ENCODE results near the gene SMIM9.
"Not testable (repeated sequence)": the region's sequence is repeated elsewhere in the genome, so short reads cannot be mapped to it uniquely, and the experiment has no call there.

- not testable (repeated sequence) for TF ChIP-seq CTCF, EZH2phosphoT487 (IDR thresholded peaks at IDR 0.05; ENCODE audit: low read length)
These were observed 8.9 kb downstream of the SMIM9 start for GRCh38 chrX:154825586-154825985.

Data from MM.1S (cell line).